ENCODE data around the gene COL23A1. TPM values are rescaled to one million over a fixed set of nuclear protein-coding genes. Genes with fewer than 3 reads are reported as not detected.

COL23A1 gene
- total RNA-seq, 1 donor from 2014 or later = 0.12 TPM

DNA sequence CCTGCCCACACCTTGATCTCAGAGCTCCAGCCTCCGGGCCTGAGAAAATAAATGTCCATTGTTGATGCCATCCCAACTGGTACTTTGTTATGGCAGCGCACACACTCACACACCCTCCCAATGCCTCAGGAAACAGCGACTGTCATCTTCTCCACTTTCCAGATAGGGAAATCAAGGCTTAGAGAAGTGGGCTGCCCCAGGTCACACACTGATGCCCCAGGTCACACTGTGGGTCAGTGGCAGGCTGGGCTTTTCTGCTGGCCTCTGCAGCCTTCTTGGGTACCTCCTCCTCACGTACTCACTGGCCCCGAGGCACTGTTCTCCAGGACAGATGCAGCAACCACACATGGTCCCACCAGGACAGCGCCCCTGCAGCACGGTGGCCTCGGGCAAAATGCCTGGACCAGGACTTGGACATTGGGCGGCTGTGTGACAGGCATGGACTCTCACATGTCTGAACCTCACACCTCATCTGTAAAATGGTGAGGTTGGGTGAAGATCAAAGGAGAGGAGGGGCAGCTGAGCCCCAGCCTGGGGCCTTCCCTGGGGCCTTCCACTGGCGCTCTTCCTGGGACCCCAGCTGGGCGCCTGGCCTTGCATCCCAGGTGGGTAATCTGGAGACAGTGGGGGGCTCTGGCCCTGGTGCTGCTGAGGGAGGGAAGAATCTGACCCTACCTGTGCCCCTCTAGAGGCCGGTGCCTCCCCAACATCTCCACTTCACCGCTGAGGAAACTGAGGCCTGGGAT lies 156.0 kb downstream of the COL23A1 start:
- DNase-seq (ENCODE audit: low spot score) = no peak
- no peak for TF ChIP-seq CTCF (IDR thresholded peaks at IDR 0.05)
- peaks cover 7% of the 10 kb centered on the region for H3K27me3 Mint-ChIP-seq (ENCODE audit: low read depth)
- peaks cover 8% of the 10 kb centered on the region for H3K4me1 Mint-ChIP-seq (ENCODE audit: low read depth)
- no peak overlapping the region for H3K27ac Mint-ChIP-seq (ENCODE audit: unreplicated experiment)
- H3K36me3 Mint-ChIP-seq (ENCODE audit: low read depth) = peaks cover 3% of the 10 kb centered on the region
- H3K4me3 Mint-ChIP-seq (ENCODE audit: unreplicated experiment) = no peak overlapping the region
- peaks cover 6% of the 10 kb centered on the region for H3K9me3 Mint-ChIP-seq (ENCODE audit: low read depth)

DNA sequence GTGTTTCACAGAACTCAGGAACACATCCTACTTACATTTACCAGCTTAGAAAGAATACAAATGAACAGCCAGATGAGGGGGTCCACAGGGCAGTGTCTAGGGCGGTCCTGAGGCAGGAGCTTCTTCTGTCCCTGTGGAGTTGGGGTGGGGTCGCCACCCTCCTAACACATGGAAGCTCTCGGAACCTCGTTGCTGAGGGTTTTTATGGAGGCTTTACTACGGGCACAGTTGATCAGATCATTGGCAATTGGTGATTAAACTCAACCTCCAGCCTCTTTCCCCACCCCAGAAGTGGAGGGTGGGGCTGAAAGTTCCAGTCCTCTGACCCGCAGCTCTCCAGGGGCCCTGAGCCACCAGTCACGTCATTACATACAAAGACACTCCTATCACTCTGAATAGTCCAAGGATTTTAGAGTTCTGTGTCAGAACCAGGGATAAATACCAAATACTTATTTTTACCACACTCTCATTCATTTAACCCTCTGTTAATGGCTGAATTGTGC lies 156.9 kb downstream of the COL23A1 start:
- H3K4me3 Mint-ChIP-seq (ENCODE audit: unreplicated experiment) = no peak overlapping the region
- no peak for TF ChIP-seq CTCF (IDR thresholded peaks at IDR 0.05)
- peaks cover 3% of the 10 kb centered on the region for H3K36me3 Mint-ChIP-seq (ENCODE audit: low read depth)
- H3K27me3 Mint-ChIP-seq (ENCODE audit: low read depth) = peaks cover 5% of the 10 kb centered on the region
- H3K9me3 Mint-ChIP-seq (ENCODE audit: low read depth) = peaks cover 6% of the 10 kb centered on the region
- no peak for DNase-seq (ENCODE audit: low spot score)
- H3K27ac Mint-ChIP-seq (ENCODE audit: unreplicated experiment) = peak overlapping the region; percentile 38
- H3K4me1 Mint-ChIP-seq (ENCODE audit: low read depth) = peaks cover 8% of the 10 kb centered on the region

DNA sequence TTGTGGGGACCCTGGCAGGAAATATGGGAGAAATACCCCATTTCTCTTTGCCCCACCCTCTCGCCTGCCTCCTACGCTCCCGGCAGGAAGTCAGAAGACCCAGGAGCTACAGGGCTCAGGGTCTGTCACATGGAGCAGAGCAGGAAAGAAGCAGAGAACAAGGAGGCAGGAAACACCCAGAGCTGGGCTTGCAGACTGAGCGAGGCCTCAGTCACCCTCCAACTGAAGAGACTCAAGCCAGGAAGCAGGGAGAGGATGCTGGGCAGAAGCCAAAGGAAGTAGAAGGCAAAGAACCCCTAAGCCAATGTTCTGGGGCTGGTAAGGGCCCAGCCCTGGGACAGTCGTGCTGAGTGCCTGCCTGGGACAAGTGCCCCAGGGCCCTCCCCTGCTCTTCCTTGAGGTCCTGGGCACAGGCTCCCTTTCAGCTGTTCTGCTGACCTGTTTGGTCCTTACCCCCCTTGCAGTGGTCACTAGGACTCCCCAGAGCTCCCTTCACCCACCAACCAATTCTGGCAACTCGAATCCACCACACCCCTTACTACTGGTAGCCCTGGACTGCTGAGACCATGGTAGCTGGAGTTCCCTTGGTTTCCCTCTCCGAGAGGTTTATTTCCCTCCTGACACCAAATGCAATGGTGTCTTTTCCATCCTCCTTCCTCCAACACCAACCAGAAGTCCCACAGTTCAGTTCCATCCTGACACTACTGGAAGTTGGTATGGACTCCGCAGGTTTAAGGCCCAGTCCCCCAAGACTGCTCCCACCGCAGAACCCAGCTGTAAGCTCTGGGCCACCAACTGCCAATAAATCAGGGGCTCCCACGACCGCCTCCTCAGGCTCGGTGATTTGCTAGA lies 157.5 kb downstream of the COL23A1 start:
- Mint-ChIP-seq H3K27ac (ENCODE audit: unreplicated experiment) (peak overlapping the region; percentile 82), H3K4me3 (ENCODE audit: unreplicated experiment) (no peak overlapping the region), H3K36me3 (ENCODE audit: low read depth) (peaks cover 3% of the 10 kb centered on the region), H3K9me3 (ENCODE audit: low read depth) (peaks cover 6% of the 10 kb centered on the region), H3K4me1 (ENCODE audit: low read depth) (peaks cover 8% of the 10 kb centered on the region), H3K27me3 (ENCODE audit: low read depth) (peaks cover 5% of the 10 kb centered on the region)
- TF ChIP-seq CTCF (IDR thresholded peaks at IDR 0.05) = no peak
- DNase-seq (ENCODE audit: low spot score) = no peak

GRCh38 chr5:178431782-178432165 lies 158.4 kb downstream of the COL23A1 start:
- Mint-ChIP-seq H3K27ac (ENCODE audit: unreplicated experiment) (peak overlapping the region; percentile 82), H3K4me3 (ENCODE audit: unreplicated experiment) (no peak overlapping the region)

More at GRCh38 chr5:178431782-178432165, 158.4 kb downstream of the COL23A1 start:
- no peak for DNase-seq (ENCODE audit: low spot score)
- Mint-ChIP-seq H3K4me1 (ENCODE audit: low read depth) (peaks cover 8% of the 10 kb centered on the region), H3K36me3 (ENCODE audit: low read depth) (peaks cover 3% of the 10 kb centered on the region), H3K9me3 (ENCODE audit: low read depth) (peaks cover 6% of the 10 kb centered on the region), H3K27me3 (ENCODE audit: low read depth) (peaks cover 5% of the 10 kb centered on the region)
- TF ChIP-seq CTCF (IDR thresholded peaks at IDR 0.05) = no peak

All from chondrocyte (in vitro differentiated cells).